Gastrocnemius medialis (tissue), 4 donors: ENCODE measurements around the gene SLC35F1.

ENCODE experiments used
- POLR2A ChIP-seq, 2 donors: fragments of 450-650 bp; IDR thresholded peaks; one replicate each; pipeline ENCODE4 v1.6.1; 2017; ENCODE audit warnings: antibody characterized with exemption in 2 of 2, mild to moderate bottlenecking in 2 of 2, moderate library complexity in 2 of 2
- TF ChIP-seq, protein P1 (sequence below), 5 experiments: fragments of 450-650 bp in 3 of 5; fragments of 200-600 bp in 2 of 5; sonication (generic) in 2 of 5; IDR thresholded peaks in 4 of 5; conservative IDR thresholded peaks in 1 of 5; 1 replicate in 4 of 5; 2 replicates in 1 of 5; pipeline ENCODE4 v1.5.1; 2016 to 2019; ENCODE audit warnings: antibody characterized with exemption in 5 of 5, mild to moderate bottlenecking in 3 of 5, moderate library complexity in 3 of 5

DNA sequence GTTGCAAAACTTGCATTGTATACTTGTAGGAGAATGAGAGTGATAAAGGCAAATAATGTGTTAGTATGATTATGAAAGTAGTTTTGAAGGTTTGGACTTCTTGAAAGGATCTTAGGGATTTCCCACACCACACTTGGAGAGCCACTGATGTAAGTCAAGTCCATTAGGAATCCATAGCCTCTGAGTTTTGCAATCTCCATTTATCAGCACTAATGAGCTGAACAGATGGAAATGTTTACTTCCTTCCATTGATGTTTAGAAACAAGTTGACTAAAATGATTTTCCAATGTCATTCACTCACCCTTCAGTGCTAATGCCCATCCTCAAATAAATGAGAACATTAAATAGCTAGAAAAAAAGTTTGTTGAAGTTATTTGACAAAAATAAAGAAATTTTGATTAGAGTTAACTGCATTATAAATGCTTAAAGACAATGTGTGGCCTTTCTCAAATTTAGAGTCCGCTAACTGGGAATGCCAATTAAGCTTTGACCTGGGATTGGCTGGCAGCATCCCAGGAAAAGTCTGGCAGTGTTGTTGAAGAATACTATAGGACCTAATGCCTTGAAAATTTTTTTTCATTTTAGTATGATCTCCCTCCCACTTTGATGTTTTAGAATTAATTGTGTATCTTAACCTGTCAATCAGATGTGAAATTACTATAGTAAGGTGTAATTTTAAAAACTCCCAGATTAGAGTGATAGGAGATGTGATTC, 68.0 kb downstream of the SLC35F1 start:
- TF ChIP-seq, protein P1, sequence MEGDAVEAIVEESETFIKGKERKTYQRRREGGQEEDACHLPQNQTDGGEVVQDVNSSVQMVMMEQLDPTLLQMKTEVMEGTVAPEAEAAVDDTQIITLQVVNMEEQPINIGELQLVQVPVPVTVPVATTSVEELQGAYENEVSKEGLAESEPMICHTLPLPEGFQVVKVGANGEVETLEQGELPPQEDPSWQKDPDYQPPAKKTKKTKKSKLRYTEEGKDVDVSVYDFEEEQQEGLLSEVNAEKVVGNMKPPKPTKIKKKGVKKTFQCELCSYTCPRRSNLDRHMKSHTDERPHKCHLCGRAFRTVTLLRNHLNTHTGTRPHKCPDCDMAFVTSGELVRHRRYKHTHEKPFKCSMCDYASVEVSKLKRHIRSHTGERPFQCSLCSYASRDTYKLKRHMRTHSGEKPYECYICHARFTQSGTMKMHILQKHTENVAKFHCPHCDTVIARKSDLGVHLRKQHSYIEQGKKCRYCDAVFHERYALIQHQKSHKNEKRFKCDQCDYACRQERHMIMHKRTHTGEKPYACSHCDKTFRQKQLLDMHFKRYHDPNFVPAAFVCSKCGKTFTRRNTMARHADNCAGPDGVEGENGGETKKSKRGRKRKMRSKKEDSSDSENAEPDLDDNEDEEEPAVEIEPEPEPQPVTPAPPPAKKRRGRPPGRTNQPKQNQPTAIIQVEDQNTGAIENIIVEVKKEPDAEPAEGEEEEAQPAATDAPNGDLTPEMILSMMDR (IDR thresholded peaks at IDR 0.05 in 4 of 5, conservative IDR thresholded peaks at IDR 0.05 in 1 of 5), result no peak
- TF ChIP-seq POLR2A (IDR thresholded peaks at IDR 0.05), result no peak
